Measurements from ENCODE around the gene PHF19. TPM values are rescaled to one million over a fixed set of nuclear protein-coding genes. Genes with fewer than 3 reads are reported as not detected.

PHF19 gene
- total and polyA plus RNA-seq, 2 donors (not counting 3 experiments of a cell fraction or from before 2014, with no cell fraction given) = 102 to 153 TPM

DNA sequence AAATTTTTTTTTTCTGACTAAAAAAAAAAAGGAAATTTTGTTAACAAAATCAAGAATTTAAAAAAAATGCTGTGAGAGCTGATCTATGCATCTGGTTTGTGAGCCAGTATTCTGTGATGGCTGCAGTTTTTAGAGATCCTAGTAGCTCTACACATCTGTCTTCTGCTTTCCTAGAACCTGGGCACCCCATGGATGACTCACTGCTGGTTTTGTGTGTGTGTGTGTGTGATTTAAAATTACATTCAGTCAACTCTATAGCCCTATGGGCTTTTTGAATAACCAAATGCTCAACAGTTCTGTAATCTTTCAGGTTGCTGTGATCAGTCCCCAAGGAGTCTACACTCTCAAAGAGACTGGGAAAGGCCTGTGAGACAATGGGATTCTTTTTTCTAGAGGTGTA is 31.7 kb downstream of the PHF19 start:
- no peak for TF ChIP-seq POLR2A (IDR thresholded peaks at IDR 0.05; ENCODE audit: low read depth, low read length)
- no peak for TF ChIP-seq GATA2 (IDR thresholded peaks at IDR 0.05; ENCODE audit: insufficient read depth, insufficient read length, low read depth, low read length)
- TF ChIP-seq POLR2AphosphoS5 (IDR thresholded peaks at IDR 0.05; ENCODE audit: insufficient read depth, low read depth, low read length) = no peak
- TF ChIP-seq, protein P1, sequence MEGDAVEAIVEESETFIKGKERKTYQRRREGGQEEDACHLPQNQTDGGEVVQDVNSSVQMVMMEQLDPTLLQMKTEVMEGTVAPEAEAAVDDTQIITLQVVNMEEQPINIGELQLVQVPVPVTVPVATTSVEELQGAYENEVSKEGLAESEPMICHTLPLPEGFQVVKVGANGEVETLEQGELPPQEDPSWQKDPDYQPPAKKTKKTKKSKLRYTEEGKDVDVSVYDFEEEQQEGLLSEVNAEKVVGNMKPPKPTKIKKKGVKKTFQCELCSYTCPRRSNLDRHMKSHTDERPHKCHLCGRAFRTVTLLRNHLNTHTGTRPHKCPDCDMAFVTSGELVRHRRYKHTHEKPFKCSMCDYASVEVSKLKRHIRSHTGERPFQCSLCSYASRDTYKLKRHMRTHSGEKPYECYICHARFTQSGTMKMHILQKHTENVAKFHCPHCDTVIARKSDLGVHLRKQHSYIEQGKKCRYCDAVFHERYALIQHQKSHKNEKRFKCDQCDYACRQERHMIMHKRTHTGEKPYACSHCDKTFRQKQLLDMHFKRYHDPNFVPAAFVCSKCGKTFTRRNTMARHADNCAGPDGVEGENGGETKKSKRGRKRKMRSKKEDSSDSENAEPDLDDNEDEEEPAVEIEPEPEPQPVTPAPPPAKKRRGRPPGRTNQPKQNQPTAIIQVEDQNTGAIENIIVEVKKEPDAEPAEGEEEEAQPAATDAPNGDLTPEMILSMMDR (IDR thresholded peaks at IDR 0.05; ENCODE audit: extremely low read depth in 1 of 2, insufficient read depth in 1 of 2, low read depth in 1 of 2, low read length in 2 of 2) = no peak
- TF ChIP-seq FOS (IDR thresholded peaks at IDR 0.05; ENCODE audit: borderline replicate concordance, insufficient read depth, low read length) = no peak
- no peak for TF ChIP-seq JUN (IDR thresholded peaks at IDR 0.05; ENCODE audit: borderline replicate concordance, insufficient read depth, insufficient read length, low read depth)
- TF ChIP-seq, protein P2, sequence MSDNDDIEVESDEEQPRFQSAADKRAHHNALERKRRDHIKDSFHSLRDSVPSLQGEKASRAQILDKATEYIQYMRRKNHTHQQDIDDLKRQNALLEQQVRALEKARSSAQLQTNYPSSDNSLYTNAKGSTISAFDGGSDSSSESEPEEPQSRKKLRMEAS (IDR thresholded peaks at IDR 0.05; ENCODE audit: insufficient read depth, insufficient read length) = no peak
- no peak for TF ChIP-seq MYC (IDR thresholded peaks at IDR 0.05; ENCODE audit: low read depth, low read length)
- TF ChIP-seq EZH2 (IDR thresholded peaks at IDR 0.05; ENCODE audit: borderline replicate concordance, low read depth, low read length, severe bottlenecking) = no peak
- Histone ChIP-seq H4K20me1 (replicated peaks; ENCODE audit: control insufficient read depth, extremely low read depth, insufficient read depth, low read length) (no peaks in the 10 kb centered on the region), H3K36me3 (ENCODE audit: control insufficient read depth in 2 of 2, extremely low read depth in 1 of 2, insufficient read depth in 2 of 2, low read length in 2 of 2) (no peaks in the 10 kb centered on the region), H3K4me2 (ENCODE audit: insufficient read depth, low read length) (no peak overlapping the region), H2AFZ (ENCODE audit: low read depth, low read length) (no peak overlapping the region), H3K4me1 (ENCODE audit: control insufficient read depth, extremely low read depth, insufficient read depth, low read length) (peaks cover 30% of the 10 kb centered on the region), H3K4me3 (replicated peaks in 1 of 3; ENCODE audit: insufficient read depth in 1 of 3, low read depth in 1 of 3, low read length in 3 of 3) (no peak overlapping the region), H3K9me3 (replicated peaks; ENCODE audit: control insufficient read depth, insufficient read depth, low read length) (no peaks in the 10 kb centered on the region), H3K27me3 (ENCODE audit: control insufficient read depth in 2 of 2, insufficient read depth in 2 of 2, low read length in 2 of 2) (no peaks in the 10 kb centered on the region), H3K79me2 (ENCODE audit: control insufficient read depth, insufficient read depth, low read length) (peaks cover 19% of the 10 kb centered on the region), H3K9me1 (replicated peaks; ENCODE audit: control insufficient read depth, extremely low read depth, insufficient read depth, low read length) (no peaks in the 10 kb centered on the region), H3K27ac (ENCODE audit: insufficient read depth, low read depth, low read length) (no peak overlapping the region), H3K9ac (replicated peaks; ENCODE audit: extremely low read depth, insufficient read depth, low read length) (no peak overlapping the region)
- no TSS peak for BruUV-seq (replicated peaks)
- no peak for DNase-seq (ENCODE audit: low read depth, low spot score)
- POLR2A ChIA-PET = no interaction called here
- intact Hi-C loops (cut with micrococcal nuclease) (no loop called here), dilution Hi-C loops (cut with MboI; ENCODE audit: extremely low pct_ligation_motif_present, low sequenced_read_pairs) (no loop called here)
- FAIRE-seq = peak; percentile 31
- CTCF ChIA-PET = interaction anchor here (3.8 kb wide), 1 partner anchor 13 kb away, joined by 22 read pairs; no protein-coding TSS in a partner anchor
